ENCODE results near the gene AKNA. TPM values are rescaled to one million over a fixed set of nuclear protein-coding genes. Genes with fewer than 3 reads are reported as not detected.

AKNA gene
- total RNA-seq, 1 donor from 2014 or later: 16.0 TPM

GRCh38 chr9:114383521-114384231 lies 4.1 kb downstream of the AKNA start:
- FAIRE-seq: peak; percentile 59
- no peak overlapping the region for H3K4me3 Mint-ChIP-seq (ENCODE audit: unreplicated experiment)
- peak overlapping the region; percentile 32 for H3K9ac ChIP-seq (ENCODE audit: low read length)
- H3K9me3 Mint-ChIP-seq (ENCODE audit: unreplicated experiment): no peaks in the 10 kb centered on the region
- H3K27ac Mint-ChIP-seq (ENCODE audit: unreplicated experiment): peak overlapping the region; percentile 30
- no peaks in the 10 kb centered on the region for H3K9me3 ChIP-seq (ENCODE audit: insufficient read depth, low read depth, low read length)
- peaks cover 44% of the 10 kb centered on the region for H3K4me1 Mint-ChIP-seq (ENCODE audit: low read depth, unreplicated experiment)
- H3K27me3 ChIP-seq (ENCODE audit: insufficient read depth, low read length): no peaks in the 10 kb centered on the region
- H3K79me2 ChIP-seq (ENCODE audit: insufficient read depth, low read length): peaks cover 23% of the 10 kb centered on the region
- H3K27me3 Mint-ChIP-seq (ENCODE audit: low read depth, unreplicated experiment): no peaks in the 10 kb centered on the region
- H3K4me1 ChIP-seq (ENCODE audit: insufficient read depth, low read length): peaks cover 42% of the 10 kb centered on the region
- no peak for TF ChIP-seq EZH2 (IDR thresholded peaks at IDR 0.05; ENCODE audit: insufficient read depth, low read length)
- no peak for TF ChIP-seq CTCF (IDR thresholded peaks at IDR 0.05; ENCODE audit: insufficient read depth, low read depth, low read length)
- no peak overlapping the region for H2AFZ ChIP-seq (ENCODE audit: low read depth, low read length)
- H3K36me3 ChIP-seq (ENCODE audit: insufficient read depth, low read length): peaks cover 5% of the 10 kb centered on the region
- peaks cover 5% of the 10 kb centered on the region for H3K36me3 Mint-ChIP-seq (ENCODE audit: low read depth, unreplicated experiment)
- no peak for DNase-seq (ENCODE audit: low read depth)
- peaks cover 6% of the 10 kb centered on the region for H4K20me1 ChIP-seq (ENCODE audit: insufficient read depth, low read length)
- H3K4me3 ChIP-seq (ENCODE audit: insufficient read depth, low read depth, low read length): no peak overlapping the region
- H3K27ac ChIP-seq (ENCODE audit: low read depth, low read length): no peak overlapping the region
- peak overlapping the region; percentile 61 for H3K4me2 ChIP-seq (ENCODE audit: low read length)

GRCh38 chr9:114382699-114383520 lies 4.9 kb downstream of the AKNA start:
- no peak overlapping the region for H3K4me3 Mint-ChIP-seq (ENCODE audit: unreplicated experiment)
- peak overlapping the region; percentile 32 for H3K9ac ChIP-seq (ENCODE audit: low read length)

More at GRCh38 chr9:114382699-114383520, 4.9 kb downstream of the AKNA start:
- FAIRE-seq (no peak), DNase-seq (ENCODE audit: low read depth) (no peak)
- peak overlapping the region; percentile 30 for H3K27ac Mint-ChIP-seq (ENCODE audit: unreplicated experiment)
- TF ChIP-seq CTCF (IDR thresholded peaks at IDR 0.05; ENCODE audit: insufficient read depth, low read depth, low read length) (no peak), EZH2 (IDR thresholded peaks at IDR 0.05; ENCODE audit: insufficient read depth, low read length) (no peak)
- peaks cover 40% of the 10 kb centered on the region for H3K4me1 Mint-ChIP-seq (ENCODE audit: low read depth, unreplicated experiment)
- H3K9me3 ChIP-seq (ENCODE audit: insufficient read depth, low read depth, low read length): no peaks in the 10 kb centered on the region
- H2AFZ ChIP-seq (ENCODE audit: low read depth, low read length): no peak overlapping the region
- peaks cover 7% of the 10 kb centered on the region for H3K36me3 Mint-ChIP-seq (ENCODE audit: low read depth, unreplicated experiment)
- H3K4me1 ChIP-seq (ENCODE audit: insufficient read depth, low read length): peaks cover 39% of the 10 kb centered on the region
- H3K79me2 ChIP-seq (ENCODE audit: insufficient read depth, low read length): peaks cover 23% of the 10 kb centered on the region
- no peaks in the 10 kb centered on the region for H3K9me3 Mint-ChIP-seq (ENCODE audit: unreplicated experiment)
- no peak overlapping the region for H3K4me3 ChIP-seq (ENCODE audit: insufficient read depth, low read depth, low read length)
- peak overlapping the region; percentile 61 for H3K4me2 ChIP-seq (ENCODE audit: low read length)
- peaks cover 8% of the 10 kb centered on the region for H4K20me1 ChIP-seq (ENCODE audit: insufficient read depth, low read length)
- peaks cover 5% of the 10 kb centered on the region for H3K36me3 ChIP-seq (ENCODE audit: insufficient read depth, low read length)
- no peaks in the 10 kb centered on the region for H3K27me3 Mint-ChIP-seq (ENCODE audit: low read depth, unreplicated experiment)
- H3K27ac ChIP-seq (ENCODE audit: low read depth, low read length): no peak overlapping the region
- no peaks in the 10 kb centered on the region for H3K27me3 ChIP-seq (ENCODE audit: insufficient read depth, low read length)
